ENCODE data around the gene CCT2.

Gene CCT2

GRCh38 chr12:69642531-69642930 is 57.3 kb downstream of the CCT2 start:
- DNase-seq (ENCODE audit: low spot score) = no peak

- DNase-seq (ENCODE audit: low spot score) = no peak
Measured at GRCh38 chr12:69644511-69644910, 59.3 kb downstream of the CCT2 start.

GRCh38 chr12:69645031-69645430 is 59.8 kb downstream of the CCT2 start:
- DNase-seq (ENCODE audit: low spot score) = no peak

- no peak for DNase-seq (ENCODE audit: low spot score)
Measured at GRCh38 chr12:69647178-69647577, 61.9 kb downstream of the CCT2 start.

GRCh38 chr12:69648476-69648875 is 63.2 kb downstream of the CCT2 start:
- no peak for DNase-seq (ENCODE audit: low spot score)

- no peak for DNase-seq (ENCODE audit: low spot score)
Measured at GRCh38 chr12:69649529-69649928, 64.3 kb downstream of the CCT2 start.

All from HuH-7.5 (cell line).